HUES6 (cell line): ENCODE data around the gene ABI1.
A peak's percentile ranks its signal among the peaks of the same experiment; 100 is the strongest.

Source experiments
- H3K27ac ChIP-seq: 2 replicates; pipeline ENCODE4 v1.7.0; 2013; ENCODE audit warnings: low read depth, mild to moderate bottlenecking, low read length, inconsistent platforms
- H3K27me3 ChIP-seq: 2 replicates; pipeline ENCODE4 v1.6.1; 2013; ENCODE audit warnings: low read length; ENCODE audit not compliant: control insufficient read depth, insufficient read depth
- H3K36me3 ChIP-seq: 2 replicates; pipeline ENCODE4 v1.6.1; 2013; ENCODE audit warnings: low read length; ENCODE audit not compliant: control insufficient read depth, insufficient read depth
- H3K4me1 ChIP-seq: 2 replicates; pipeline ENCODE4 v1.6.1; 2013; ENCODE audit warnings: low read length; ENCODE audit not compliant: control insufficient read depth, insufficient read depth
- H3K4me3 ChIP-seq: 2 replicates; pipeline ENCODE4 v1.5.1; 2013; ENCODE audit warnings: low read depth, low read length
- H3K9ac ChIP-seq: one replicate; pipeline ENCODE4 v1.6.1; 2013; ENCODE audit warnings: mild to moderate bottlenecking, low read length
- H3K9me3 ChIP-seq: 2 replicates; pipeline ENCODE4 v1.6.1; 2013; ENCODE audit warnings: low read depth, low read length; ENCODE audit not compliant: control insufficient read depth, insufficient read depth

Gene ABI1

DNA sequence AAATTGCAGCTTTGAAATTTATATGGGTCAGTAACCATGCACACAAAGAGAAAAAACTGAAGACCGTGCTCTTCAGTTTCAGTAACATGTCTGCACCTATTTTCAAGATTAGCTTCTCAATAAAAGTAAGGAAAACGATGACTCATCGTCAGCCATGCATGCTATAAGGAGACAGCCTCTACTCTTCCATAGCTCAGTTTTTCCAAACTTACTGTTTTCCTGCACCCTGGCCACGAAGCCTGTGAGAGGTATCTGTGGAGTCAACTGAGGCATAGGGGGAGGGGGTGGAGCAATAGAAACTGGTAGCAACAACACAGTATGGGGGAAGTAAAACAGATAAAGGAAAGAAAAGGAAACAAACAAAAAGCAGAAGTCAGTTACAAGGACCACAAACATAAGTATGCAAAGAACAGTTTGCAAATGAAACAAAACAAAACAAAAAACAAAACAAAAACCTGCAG lies 105.3 kb downstream of the ABI1 start:
- no peak overlapping the region for H3K4me3 ChIP-seq
- H3K36me3 ChIP-seq = peaks cover 12% of the 10 kb centered on the region; the same call in 1 of the 2 replicates
- H3K9ac ChIP-seq = no peak overlapping the region
- no peaks in the 10 kb centered on the region for H3K27me3 ChIP-seq
- H3K27ac ChIP-seq = 0 out of 2 replicates have a peak overlapping the region, but pooled peaks have one; percentile 17
- H3K9me3 ChIP-seq = no peaks in the 10 kb centered on the region
- peaks cover 18% of the 10 kb centered on the region for H3K4me1 ChIP-seq

DNA sequence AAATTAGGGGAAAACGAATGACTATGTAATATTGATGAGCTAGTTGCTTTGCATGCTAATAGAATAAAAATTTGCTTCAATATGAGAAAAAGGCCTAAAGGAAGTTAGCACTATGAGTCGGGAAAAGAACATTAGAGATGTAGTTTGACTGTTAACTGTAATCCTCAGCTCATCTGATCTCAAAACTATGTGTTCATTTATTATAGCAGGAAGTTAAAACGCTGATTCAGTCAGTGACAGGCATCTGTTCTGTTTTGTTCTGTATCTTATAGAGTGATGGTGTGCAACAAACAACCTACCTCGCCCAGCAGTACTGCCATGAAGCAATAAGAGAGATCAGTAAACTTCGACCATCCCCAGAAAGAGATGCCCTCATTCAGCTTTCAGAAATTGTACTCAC lies 114.7 kb downstream of the ABI1 start:
- no peaks in the 10 kb centered on the region for H3K27me3 ChIP-seq
- no peak overlapping the region for H3K9ac ChIP-seq
- no peak overlapping the region for H3K27ac ChIP-seq
- H3K9me3 ChIP-seq = no peaks in the 10 kb centered on the region
- H3K4me3 ChIP-seq = no peak overlapping the region
- H3K36me3 ChIP-seq = peaks cover 82% of the 10 kb centered on the region
- H3K4me1 ChIP-seq = no peaks in the 10 kb centered on the region

DNA sequence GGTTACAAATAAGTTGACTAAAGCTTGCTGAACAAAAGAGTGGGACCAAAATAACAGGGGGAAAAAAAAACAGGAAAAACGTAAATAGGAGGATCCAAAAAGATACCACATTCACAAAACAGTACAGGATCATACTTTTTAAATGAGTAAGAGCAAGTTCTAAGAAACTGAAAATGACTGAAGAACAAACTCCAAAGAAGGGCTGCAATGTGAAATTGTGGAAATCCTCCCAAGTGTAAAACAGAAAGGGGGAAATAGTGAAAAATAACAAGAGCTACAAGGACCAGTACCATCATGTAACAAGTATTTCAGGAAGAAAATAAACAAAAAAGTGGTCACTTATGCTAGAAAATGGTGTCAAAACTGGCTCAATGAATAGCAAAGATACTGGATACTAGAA lies 116.9 kb downstream of the ABI1 start:
- Histone ChIP-seq H3K9me3 (no peaks in the 10 kb centered on the region), H3K27ac (0 out of 2 replicates have a peak overlapping the region, but pooled peaks have one; percentile 38), H3K9ac (no peak overlapping the region), H3K36me3 (peaks cover 87% of the 10 kb centered on the region), H3K4me1 (no peaks in the 10 kb centered on the region), H3K27me3 (no peaks in the 10 kb centered on the region), H3K4me3 (no peak overlapping the region)

- no peak overlapping the region for H3K4me3 ChIP-seq
- H3K36me3 ChIP-seq = peaks cover 86% of the 10 kb centered on the region
- no peaks in the 10 kb centered on the region for H3K4me1 ChIP-seq
- 0 out of 2 replicates have a peak overlapping the region, but pooled peaks have one; percentile 38 for H3K27ac ChIP-seq
- no peaks in the 10 kb centered on the region for H3K9me3 ChIP-seq
- H3K9ac ChIP-seq = no peak overlapping the region
- no peaks in the 10 kb centered on the region for H3K27me3 ChIP-seq
These were observed 117.7 kb downstream of the ABI1 start for GRCh38 chr10:26743091-26743490.

GRCh38 chr10:26741368-26741767 lies 119.4 kb downstream of the ABI1 start:
- Histone ChIP-seq H3K9me3 (no peaks in the 10 kb centered on the region), H3K36me3 (peaks cover 85% of the 10 kb centered on the region), H3K27me3 (no peaks in the 10 kb centered on the region), H3K4me1 (no peaks in the 10 kb centered on the region), H3K9ac (no peak overlapping the region), H3K27ac (no peak overlapping the region), H3K4me3 (no peak overlapping the region)

DNA sequence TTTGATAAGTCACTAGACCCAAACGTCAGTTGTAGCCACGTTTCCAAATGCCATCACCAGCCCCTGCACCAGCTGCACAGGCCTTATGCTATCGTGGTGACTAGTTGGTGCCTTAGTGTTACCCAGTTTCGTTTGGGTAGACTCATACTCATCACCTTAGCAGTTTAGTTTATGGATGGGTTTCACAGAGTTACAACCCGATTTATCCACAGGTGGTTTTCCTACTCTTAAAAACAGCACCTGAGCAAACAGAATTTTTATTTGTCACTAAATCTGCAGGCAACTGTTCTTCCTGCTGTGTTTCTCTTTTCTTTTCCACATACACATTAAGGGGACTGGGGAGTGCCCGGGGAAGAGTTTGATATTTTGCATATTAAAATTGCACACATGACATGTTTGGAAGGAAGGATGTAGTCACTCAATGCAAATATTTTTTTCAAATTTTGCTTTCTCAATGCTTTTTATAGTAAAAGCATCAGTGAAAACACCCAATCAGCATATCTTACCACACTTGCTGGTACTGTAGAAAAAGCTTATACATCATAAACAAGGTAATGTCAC lies 121.6 kb downstream of the ABI1 start:
- Histone ChIP-seq H3K27me3 (no peaks in the 10 kb centered on the region), H3K4me3 (no peak overlapping the region), H3K4me1 (peaks cover under 1% of the 10 kb centered on the region; the same call in 1 of the 2 replicates), H3K9me3 (no peaks in the 10 kb centered on the region), H3K36me3 (peaks cover 90% of the 10 kb centered on the region), H3K27ac (0 out of 2 replicates have a peak overlapping the region, but pooled peaks have one; percentile 28), H3K9ac (no peak overlapping the region)

- Histone ChIP-seq H3K27ac (no peak overlapping the region), H3K27me3 (no peaks in the 10 kb centered on the region), H3K4me1 (peaks cover 4% of the 10 kb centered on the region; the same call in 1 of the 2 replicates), H3K9ac (no peak overlapping the region), H3K9me3 (no peaks in the 10 kb centered on the region), H3K36me3 (peaks cover 90% of the 10 kb centered on the region), H3K4me3 (no peak overlapping the region)
These were observed 122.4 kb downstream of the ABI1 start for GRCh38 chr10:26738301-26738911.

GRCh38 chr10:26737730-26738129 lies 123.0 kb downstream of the ABI1 start:
- peaks cover 89% of the 10 kb centered on the region for H3K36me3 ChIP-seq
- no peaks in the 10 kb centered on the region for H3K27me3 ChIP-seq
- no peak overlapping the region for H3K4me3 ChIP-seq
- no peak overlapping the region for H3K27ac ChIP-seq
- no peak overlapping the region for H3K9ac ChIP-seq
- H3K9me3 ChIP-seq = no peaks in the 10 kb centered on the region
- H3K4me1 ChIP-seq = peaks cover 4% of the 10 kb centered on the region; the same call in 1 of the 2 replicates

- Histone ChIP-seq H3K27me3 (no peaks in the 10 kb centered on the region), H3K4me3 (no peak overlapping the region), H3K4me1 (peaks cover 4% of the 10 kb centered on the region; the same call in 1 of the 2 replicates), H3K9me3 (no peaks in the 10 kb centered on the region), H3K9ac (no peak overlapping the region), H3K27ac (no peak overlapping the region), H3K36me3 (peaks cover 87% of the 10 kb centered on the region)
These were observed 125.3 kb downstream of the ABI1 start for GRCh38 chr10:26735435-26735834.

DNA sequence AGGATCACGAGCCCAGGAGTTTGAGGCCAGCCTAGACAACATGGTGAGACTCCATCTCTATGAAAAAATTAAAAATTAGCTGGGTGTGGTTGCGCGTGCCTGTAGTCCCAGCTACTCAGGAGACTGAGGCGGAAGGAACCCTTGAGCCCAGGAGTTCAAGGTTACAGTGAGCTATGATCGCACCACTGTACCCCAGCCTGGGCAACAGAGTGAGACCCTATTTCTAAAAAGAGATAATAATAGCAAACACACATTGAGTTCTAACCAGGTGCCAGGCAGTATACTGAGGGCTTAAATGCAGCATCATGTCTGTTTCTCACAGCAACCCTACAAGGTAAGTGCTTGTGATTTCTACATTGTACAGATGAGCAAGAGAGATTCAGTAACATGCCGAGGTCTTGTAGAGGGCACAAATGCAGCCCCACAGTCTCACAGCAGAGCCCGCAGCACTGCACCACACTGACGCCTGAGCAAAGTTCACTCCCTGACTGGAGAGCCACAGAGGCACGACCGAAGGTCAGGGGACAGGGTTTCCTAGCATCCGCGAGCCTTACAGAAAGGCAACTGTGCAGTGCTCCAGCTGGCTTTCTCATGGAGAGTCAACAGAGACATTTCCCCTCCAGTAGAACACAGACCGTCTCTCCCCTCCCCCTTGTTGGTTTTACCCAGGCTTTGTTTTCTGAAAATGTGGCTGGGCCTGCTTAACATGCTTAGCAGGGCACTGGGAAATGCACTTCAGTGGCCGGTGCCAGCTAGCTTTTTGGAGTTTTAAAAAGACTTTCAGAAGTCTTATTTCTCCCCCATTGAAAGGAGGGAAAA lies 126.8 kb downstream of the ABI1 start:
- Histone ChIP-seq H3K4me1 (peaks cover 4% of the 10 kb centered on the region; the same call in 1 of the 2 replicates), H3K9ac (no peak overlapping the region), H3K36me3 (peaks cover 83% of the 10 kb centered on the region), H3K9me3 (no peaks in the 10 kb centered on the region), H3K27ac (peak overlapping the region; percentile 48), H3K4me3 (no peak overlapping the region), H3K27me3 (no peaks in the 10 kb centered on the region)

DNA sequence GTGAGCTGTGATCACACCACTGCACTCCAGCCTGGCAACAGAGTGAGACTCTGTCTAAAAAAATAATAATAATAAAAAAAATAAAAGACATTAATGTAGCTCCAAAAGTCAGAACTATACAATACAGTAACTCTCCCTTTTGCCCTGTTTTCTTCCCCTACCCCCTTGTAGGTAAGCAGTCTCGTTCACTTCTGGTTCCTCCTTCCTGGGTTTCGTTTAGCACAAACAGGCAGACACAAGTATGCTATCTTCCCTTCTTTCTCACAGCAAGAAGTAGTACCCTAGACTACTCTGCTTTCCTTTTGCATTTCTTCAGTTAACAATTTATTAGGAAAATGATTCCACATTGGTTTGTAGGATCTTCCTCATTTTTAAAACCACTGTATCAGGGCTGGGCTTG lies 130.2 kb downstream of the ABI1 start:
- Histone ChIP-seq H3K4me3 (no peak overlapping the region), H3K36me3 (peaks cover 74% of the 10 kb centered on the region), H3K27ac (no peak overlapping the region), H3K4me1 (peaks cover 4% of the 10 kb centered on the region; the same call in 1 of the 2 replicates), H3K27me3 (no peaks in the 10 kb centered on the region), H3K9ac (no peak overlapping the region), H3K9me3 (no peaks in the 10 kb centered on the region)
